GM12878 (cell line): ENCODE measurements around the gene CD180. TPM values are rescaled to one million over a fixed set of nuclear protein-coding genes. Genes with fewer than 3 reads are reported as not detected.

Experiments used
- ATAC-seq: fragments of 200-7000 bp; cut with Tn5 transposase; 3 replicates; pipeline ENCODE4 v1.9.1; 2020; ENCODE audit warnings: mild to moderate bottlenecking, moderate library complexity
- BruUV-seq: library from RNA; stranded (reverse); fragments of 400-500 nt; replicated peaks from 2 replicates; lab custom pipeline; 2021; lab: Mats Ljungman, UMichigan
- CTCF ChIA-PET: fragments of 300-600 bp; sonication (Branson Sonifier 250); formaldehyde crosslinking; extraction: SDS; loops from one replicate; lab custom pipeline; 2021; ENCODE audit warnings: inconsistent platforms; lab: Yijun Ruan, JAX
- POLR2A ChIA-PET: fragments of 350-600 bp; formaldehyde crosslinking; extraction: SDS; loops from one replicate; lab custom pipeline; 2021; ENCODE audit warnings: inconsistent platforms; lab: Charles Lee
- RAD21 ChIA-PET: fragments of 300-600 bp; sonication (Branson Sonifier 250); formaldehyde crosslinking; loops from one replicate; lab custom pipeline; 2023; ENCODE audit warnings: antibody characterized with exemption; ENCODE audit not compliant: unreplicated experiment; lab: Charles Lee
- SMC1A ChIA-PET: fragments of 300-600 bp; sonication (Branson Sonifier 250); formaldehyde crosslinking; loops from one replicate; lab custom pipeline; 2023; ENCODE audit not compliant: unreplicated experiment, uncharacterized antibody; lab: Charles Lee
- DNase-seq: peaks from one replicate; pipeline ENCODE4 v3.0.0-alpha.2; 2011; ENCODE audit warnings: low read depth, low spot score
- FAIRE-seq: peaks from 3 replicates; lab custom pipeline; 2011; peaks lifted over from hg19 to GRCh38; lab: Jason Lieb, UNC
- H2AFZ ChIP-seq: 2 replicates; pipeline ENCODE4 v1.6.0; 2011; ENCODE audit warnings: low read depth, low read length, control low read depth; ENCODE audit not compliant: control insufficient read depth
- H3K27ac ChIP-seq: 2 replicates; pipeline ENCODE4 v1.5.1; 2011; ENCODE audit warnings: control low read depth; ENCODE audit not compliant: control insufficient read depth, insufficient read depth
- H3K27me3 ChIP-seq, 2 experiments: replicated peaks in 1 of 2; 2 replicates each; pipeline versions ENCODE4 v1.6.0 to v1.6.1; 2011; ENCODE audit warnings: low read length in 1 of 2; ENCODE audit not compliant: control insufficient read depth in 2 of 2, insufficient read depth in 2 of 2
- H3K36me3 ChIP-seq, 2 experiments: 2 replicates each; pipeline ENCODE4 v1.5.1; 2011; ENCODE audit warnings: low read length in 1 of 2; ENCODE audit not compliant: control insufficient read depth in 2 of 2, insufficient read depth in 2 of 2
- H3K4me1 ChIP-seq: 2 replicates; pipeline ENCODE4 v1.6.1; 2011; ENCODE audit warnings: mild to moderate bottlenecking, low read length, moderate library complexity, mixed read lengths; ENCODE audit not compliant: control insufficient read depth, insufficient read depth
- H3K4me2 ChIP-seq: 2 replicates; pipeline ENCODE4 v1.6.0; 2011; ENCODE audit warnings: control low read depth; ENCODE audit not compliant: control insufficient read depth, insufficient read depth
- H3K4me3 ChIP-seq: fragments of 200-600 bp; sonication (generic); 2 replicates; pipeline ENCODE4 v1.5.1; 2016
- H3K79me2 ChIP-seq: 2 replicates; pipeline ENCODE4 v1.6.0; 2011; ENCODE audit warnings: low read length; ENCODE audit not compliant: control insufficient read depth, insufficient read depth
- H3K9ac ChIP-seq: 2 replicates; pipeline ENCODE4 v1.8.0; 2011; ENCODE audit warnings: low read length, control low read depth, mixed read lengths; ENCODE audit not compliant: control insufficient read depth, insufficient read depth
- H3K9me3 ChIP-seq: replicated peaks from 3 replicates; pipeline ENCODE4 v1.5.1; 2011; ENCODE audit warnings: mild to moderate bottlenecking, low read length; ENCODE audit not compliant: control insufficient read depth, insufficient read depth
- H4K20me1 ChIP-seq: 2 replicates; pipeline ENCODE4 v1.6.0; 2011; ENCODE audit not compliant: control insufficient read depth, insufficient read depth
- BHLHE40 ChIP-seq, 2 experiments: fragments of 450-650 bp in 1 of 2; IDR thresholded peaks; 2 replicates each; pipeline ENCODE4 v1.6.1; 2011 to 2017; ENCODE audit warnings: low read depth in 2 of 2, borderline replicate concordance in 1 of 2, improper control_type of control experiment in 1 of 2, low read length in 1 of 2, mild to moderate bottlenecking in 1 of 2
- DPF2 ChIP-seq: fragments of 450-650 bp; IDR thresholded peaks from 2 replicates; pipeline ENCODE4 v1.6.1; 2017; ENCODE audit warnings: mild to moderate bottlenecking
- GABPA ChIP-seq: IDR thresholded peaks from 2 replicates; pipeline ENCODE4 v1.6.1; 2014; ENCODE audit warnings: antibody characterized with exemption, low read depth, mild to moderate bottlenecking, inconsistent platforms
- GATAD2B ChIP-seq: fragments of 450-650 bp; conservative IDR thresholded peaks from 2 replicates; pipeline ENCODE4 v1.6.1; 2017; ENCODE audit warnings: low read depth, mild to moderate bottlenecking, moderate library complexity
- LARP7 ChIP-seq: fragments of 450-650 bp; IDR thresholded peaks from 2 replicates; pipeline ENCODE4 v1.6.1; 2017; ENCODE audit warnings: mild to moderate bottlenecking
- MEF2A ChIP-seq: IDR thresholded peaks from 2 replicates; pipeline ENCODE4 v1.6.1; 2011; ENCODE audit warnings: low read depth, mild to moderate bottlenecking, low read length, moderate library complexity; ENCODE audit not compliant: insufficient read depth
- MTA3 ChIP-seq: IDR thresholded peaks from 2 replicates; pipeline ENCODE4 v1.6.1; 2012; ENCODE audit warnings: low read length, inconsistent platforms, borderline replicate concordance
- POLR2A ChIP-seq: IDR thresholded peaks from 2 replicates; pipeline ENCODE4 v1.6.1; 2011; ENCODE audit warnings: low read depth, mild to moderate bottlenecking, low read length
- RCOR1 ChIP-seq: conservative IDR thresholded peaks from 2 replicates; pipeline ENCODE4 v1.6.1; 2012; ENCODE audit warnings: low read depth, low read length, improper control_type of control experiment
- RELA ChIP-seq: fragments of 450-650 bp; IDR thresholded peaks from 2 replicates; pipeline ENCODE4 v1.8.0; 2014; ENCODE audit warnings: borderline replicate concordance; ENCODE audit not compliant: partially characterized antibody
- SP1 ChIP-seq: IDR thresholded peaks from one replicate; pipeline ENCODE4 v1.6.1; 2011; ENCODE audit warnings: low read depth, low read length
- SRF ChIP-seq, 2 experiments: IDR thresholded peaks; 2 replicates each; pipeline ENCODE4 v1.6.1; 2011; ENCODE audit warnings: low read depth in 2 of 2, low read length in 2 of 2, mild to moderate bottlenecking in 1 of 2, moderate library complexity in 1 of 2
- STAT3 ChIP-seq: IDR thresholded peaks from 2 replicates; pipeline ENCODE4 v1.6.1; 2011; ENCODE audit warnings: low read depth, low read length, improper control_type of control experiment
- SUPT20H ChIP-seq: IDR thresholded peaks from 2 replicates; pipeline ENCODE4 v1.6.1; 2011; ENCODE audit warnings: low read depth, mild to moderate bottlenecking, low read length, moderate library complexity, borderline replicate concordance; ENCODE audit not compliant: control insufficient read depth
- SUZ12 ChIP-seq: fragments of 200-600 bp; sonication (generic); IDR thresholded peaks from one replicate; pipeline ENCODE4 v1.6.1; 2018; ENCODE audit warnings: antibody characterized with exemption, mild to moderate bottlenecking; ENCODE audit not compliant: unreplicated experiment
- YY1 ChIP-seq: IDR thresholded peaks from 2 replicates; pipeline ENCODE4 v1.6.1; 2011; ENCODE audit warnings: low read depth, mild to moderate bottlenecking, low read length
- WGBS: methylation state at CpG from one replicate; pipeline ENCODE4 v1.1.6; 2016; ENCODE audit warnings: low lambda C conversion rate; ENCODE audit not compliant: insufficient replicate concordance, insufficient coverage; ENCODE audit errors: missing lambda C conversion rate; 5-methylcytosine and 5-hydroxymethylcytosine counted together
- in situ Hi-C: fragments of 300-500 bp; cut with MboI; formaldehyde crosslinking; loops from 9 replicates; pipeline ENCODE4 v1.14.3; 2018; ENCODE audit warnings: mixed read lengths
- intact Hi-C: fragments of 100-400 bp; cut with micrococcal nuclease; formaldehyde crosslinking; loops from one replicate; pipeline ENCODE4 v1.14.2; 2022; ENCODE audit not compliant: unreplicated experiment
- polyA plus RNA-seq, 11 experiments: library from polyadenylated mRNA; depleted of rRNA in 4 of 11; unstranded in 6 of 11; stranded (reverse) in 5 of 11; fragments of >200 nt; fragmentation: Nextera tagmentation in 4 of 11; fragmentation: Illumina TruSeq in 1 of 11; extraction: Ambion mirVana in 4 of 11; extraction: Trizol in 1 of 11; gene quantifications; 1 replicate in 1 of 11; 2 replicates in 10 of 11; pipeline versions ENCODE4 v1.2.1 to v1.2.3, GENCODE V29; 2011 to 2016; ENCODE audit warnings: inconsistent platforms in 2 of 11, missing spikeins in 2 of 11, low read depth in 1 of 11
- total RNA-seq, 4 experiments: library from RNA; depleted of rRNA in 3 of 4; stranded (reverse); fragments of >200 nt in 3 of 4; fragmentation: Illumina TruSeq in 1 of 4; extraction: Trizol in 1 of 4; gene quantifications; 2 replicates each; pipeline versions ENCODE4 v1.2.1 to v1.2.3, GENCODE V29; 2013 to 2021
- TF ChIP-seq, protein P1 (sequence below): fragments of 450-650 bp; IDR thresholded peaks from 2 replicates; pipeline ENCODE4 v1.6.1; 2017; ENCODE audit warnings: mild to moderate bottlenecking, moderate library complexity
- TF ChIP-seq, protein P2 (sequence below): IDR thresholded peaks from 2 replicates; pipeline ENCODE4 v1.6.1; 2012; ENCODE audit warnings: low read length, inconsistent platforms

Gene CD180
- total and polyA plus RNA-seq, 10 of the 15 experiments (the other 5 are each of a cell fraction or from before 2014, with no cell fraction given): 0.22 to 9.7 (median 2.9) TPM

DNA sequence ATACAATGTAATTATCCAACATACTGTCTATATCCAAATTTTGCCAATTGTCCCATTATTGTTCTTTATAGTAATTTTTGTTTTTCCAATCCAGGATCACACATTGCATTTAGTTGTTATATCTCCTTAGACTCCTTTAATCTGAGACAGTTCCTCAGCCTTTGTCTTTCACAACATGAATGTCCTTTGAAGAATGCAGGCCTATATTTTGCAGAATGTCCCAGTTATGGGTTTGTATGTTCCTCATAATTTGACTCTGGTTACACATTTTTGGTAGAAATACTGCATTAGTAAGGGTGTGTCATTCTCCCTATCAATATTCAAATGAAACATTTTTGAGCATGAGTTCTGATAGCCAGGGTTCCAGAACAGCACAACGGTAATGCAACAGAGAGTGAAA lies 6.7 kb downstream of the CD180 start:
- WGBS: 0% methylated on average over 1 of the region's 1 CpG
- DNase-seq: no peak
- in situ Hi-C loops (no loop called here), intact Hi-C loops (no loop called here)
- ATAC-seq: no peak
- Histone ChIP-seq H2AFZ (no peak overlapping the region), H3K4me3 (no peak overlapping the region), H4K20me1 (no peaks in the 10 kb centered on the region), H3K27me3 (no peaks in the 10 kb centered on the region), H3K36me3 (no peaks in the 10 kb centered on the region), H3K9ac (no peak overlapping the region), H3K79me2 (no peaks in the 10 kb centered on the region), H3K27ac (no peak overlapping the region), H3K4me2 (no peak overlapping the region), H3K9me3 (no peaks in the 10 kb centered on the region; the same call in 2 of the 3 replicates), H3K4me1 (peaks cover 16% of the 10 kb centered on the region)
- CTCF ChIA-PET: interaction anchor here (1.2 kb wide), 1 partner anchor 33 kb away, joined by 3 read pairs; no protein-coding TSS in a partner anchor
- TF ChIP-seq MTA3 (no peak), GABPA (no peak), SP1 (no peak), MEF2A (no peak), STAT3 (no peak), LARP7 (no peak), RCOR1 (no peak), SRF (IDR thresholded peaks at IDR 0.05; ENCODE audit: low read depth in 2 of 2, low read length in 2 of 2) (no peak), YY1 (no peak), DPF2 (no peak), POLR2A (no peak), SUZ12 (no peak), BHLHE40 (IDR thresholded peaks at IDR 0.05; ENCODE audit: borderline replicate concordance in 1 of 2, low read depth in 2 of 2, low read length in 1 of 2) (no peak), GATAD2B (no peak), SUPT20H (no peak), RELA (no peak)
- TF ChIP-seq, protein P1, sequence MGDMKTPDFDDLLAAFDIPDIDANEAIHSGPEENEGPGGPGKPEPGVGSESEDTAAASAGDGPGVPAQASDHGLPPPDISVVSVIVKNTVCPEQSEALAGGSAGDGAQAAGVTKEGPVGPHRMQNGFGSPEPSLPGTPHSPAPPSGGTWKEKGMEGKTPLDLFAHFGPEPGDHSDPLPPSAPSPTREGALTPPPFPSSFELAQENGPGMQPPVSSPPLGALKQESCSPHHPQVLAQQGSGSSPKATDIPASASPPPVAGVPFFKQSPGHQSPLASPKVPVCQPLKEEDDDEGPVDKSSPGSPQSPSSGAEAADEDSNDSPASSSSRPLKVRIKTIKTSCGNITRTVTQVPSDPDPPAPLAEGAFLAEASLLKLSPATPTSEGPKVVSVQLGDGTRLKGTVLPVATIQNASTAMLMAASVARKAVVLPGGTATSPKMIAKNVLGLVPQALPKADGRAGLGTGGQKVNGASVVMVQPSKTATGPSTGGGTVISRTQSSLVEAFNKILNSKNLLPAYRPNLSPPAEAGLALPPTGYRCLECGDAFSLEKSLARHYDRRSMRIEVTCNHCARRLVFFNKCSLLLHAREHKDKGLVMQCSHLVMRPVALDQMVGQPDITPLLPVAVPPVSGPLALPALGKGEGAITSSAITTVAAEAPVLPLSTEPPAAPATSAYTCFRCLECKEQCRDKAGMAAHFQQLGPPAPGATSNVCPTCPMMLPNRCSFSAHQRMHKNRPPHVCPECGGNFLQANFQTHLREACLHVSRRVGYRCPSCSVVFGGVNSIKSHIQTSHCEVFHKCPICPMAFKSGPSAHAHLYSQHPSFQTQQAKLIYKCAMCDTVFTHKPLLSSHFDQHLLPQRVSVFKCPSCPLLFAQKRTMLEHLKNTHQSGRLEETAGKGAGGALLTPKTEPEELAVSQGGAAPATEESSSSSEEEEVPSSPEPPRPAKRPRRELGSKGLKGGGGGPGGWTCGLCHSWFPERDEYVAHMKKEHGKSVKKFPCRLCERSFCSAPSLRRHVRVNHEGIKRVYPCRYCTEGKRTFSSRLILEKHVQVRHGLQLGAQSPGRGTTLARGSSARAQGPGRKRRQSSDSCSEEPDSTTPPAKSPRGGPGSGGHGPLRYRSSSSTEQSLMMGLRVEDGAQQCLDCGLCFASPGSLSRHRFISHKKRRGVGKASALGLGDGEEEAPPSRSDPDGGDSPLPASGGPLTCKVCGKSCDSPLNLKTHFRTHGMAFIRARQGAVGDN: no peak
- TF ChIP-seq, protein P2, sequence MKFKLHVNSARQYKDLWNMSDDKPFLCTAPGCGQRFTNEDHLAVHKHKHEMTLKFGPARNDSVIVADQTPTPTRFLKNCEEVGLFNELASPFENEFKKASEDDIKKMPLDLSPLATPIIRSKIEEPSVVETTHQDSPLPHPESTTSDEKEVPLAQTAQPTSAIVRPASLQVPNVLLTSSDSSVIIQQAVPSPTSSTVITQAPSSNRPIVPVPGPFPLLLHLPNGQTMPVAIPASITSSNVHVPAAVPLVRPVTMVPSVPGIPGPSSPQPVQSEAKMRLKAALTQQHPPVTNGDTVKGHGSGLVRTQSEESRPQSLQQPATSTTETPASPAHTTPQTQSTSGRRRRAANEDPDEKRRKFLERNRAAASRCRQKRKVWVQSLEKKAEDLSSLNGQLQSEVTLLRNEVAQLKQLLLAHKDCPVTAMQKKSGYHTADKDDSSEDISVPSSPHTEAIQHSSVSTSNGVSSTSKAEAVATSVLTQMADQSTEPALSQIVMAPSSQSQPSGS: no peak
- BruUV-seq: no TSS peak
- POLR2A ChIA-PET: no interaction called here
- RAD21 ChIA-PET: no interaction called here
- SMC1A ChIA-PET: interaction anchor here (0.8 to 1.7 kb wide), 2 partner anchors 13 to 20 kb away, joined by 3 to 4 read pairs; no protein-coding TSS in a partner anchor
- no peak for FAIRE-seq
